GM21737 (cell line): ENCODE data around the gene LRRC8A.
"Not testable (repeated sequence)": the region's sequence is repeated elsewhere in the genome, so short reads cannot be mapped to it uniquely, and the experiment has no call there.

Experiments used
- ATAC-seq: cut with Tn5 transposase; IDR thresholded peaks from one replicate; pipeline ENCODE4 v1.9.1; 2021; ENCODE audit warnings: mild to moderate bottlenecking, moderate library complexity; ENCODE audit not compliant: unreplicated experiment

The LRRC8A gene

DNA sequence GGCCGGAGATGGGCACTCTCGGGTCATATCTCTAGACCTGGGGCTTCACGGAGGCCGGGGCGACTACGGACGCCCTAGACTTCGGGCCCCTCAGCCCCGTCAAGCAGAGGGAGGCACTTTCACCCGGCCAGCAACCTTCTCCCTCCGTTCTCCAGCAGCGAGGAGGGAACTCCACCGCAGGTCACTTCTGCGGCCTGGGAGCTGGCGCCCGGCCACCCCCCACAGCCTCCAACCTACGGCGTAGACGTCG, 65.3 kb downstream of the LRRC8A start:
- no peak for ATAC-seq

DNA sequence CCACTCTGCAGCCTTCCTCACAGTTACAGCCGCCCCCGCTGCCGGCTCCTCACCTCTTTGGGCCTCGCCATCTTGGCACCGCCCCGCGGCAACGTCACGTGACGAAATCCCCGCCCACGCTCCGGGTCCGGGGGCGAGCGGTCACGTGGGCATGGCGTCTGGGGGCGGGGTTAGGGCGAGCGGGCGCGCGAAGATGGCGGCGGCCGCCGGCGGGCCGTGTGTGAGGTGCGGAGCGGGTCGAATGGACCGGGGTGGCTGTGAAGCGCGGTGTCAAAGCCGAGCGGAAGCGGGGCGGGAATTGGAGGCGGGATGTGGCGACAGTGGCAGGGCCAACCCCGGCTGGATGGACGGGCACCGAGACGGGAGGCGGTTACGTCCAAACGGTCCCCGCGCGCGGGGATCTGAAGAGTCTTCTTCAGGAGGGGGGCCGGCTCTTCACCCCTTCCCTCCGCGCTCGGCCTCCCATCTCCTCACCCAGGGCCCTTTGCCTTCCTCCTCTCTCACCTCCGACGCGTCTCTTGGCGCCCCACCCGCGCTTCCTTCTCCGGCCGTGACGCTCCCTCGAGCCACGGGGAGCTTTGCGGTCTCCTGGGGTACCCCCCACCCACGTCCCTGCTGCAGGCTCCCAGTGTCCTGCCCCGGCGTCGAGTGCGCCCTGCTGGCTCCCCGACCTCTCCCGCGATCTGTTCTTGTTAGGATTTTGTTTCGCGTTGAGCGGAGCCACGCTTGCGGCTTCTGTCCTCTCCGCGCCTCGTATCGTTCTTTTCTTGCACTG, 65.8 kb downstream of the LRRC8A start, which contains the start of the genes DOLK and NUP188:
Gene DOLK, minus strand, starts transcription at position 77 of the 775 bp plus-strand sequence. CDS start 300 bp downstream, outside the sequence.
Gene NUP188, plus strand, starts transcription at position 173 of the 775 bp plus-strand sequence. Its CDS starts 21 bp downstream, at position 194.
- peak; percentile 72 for ATAC-seq

DNA sequence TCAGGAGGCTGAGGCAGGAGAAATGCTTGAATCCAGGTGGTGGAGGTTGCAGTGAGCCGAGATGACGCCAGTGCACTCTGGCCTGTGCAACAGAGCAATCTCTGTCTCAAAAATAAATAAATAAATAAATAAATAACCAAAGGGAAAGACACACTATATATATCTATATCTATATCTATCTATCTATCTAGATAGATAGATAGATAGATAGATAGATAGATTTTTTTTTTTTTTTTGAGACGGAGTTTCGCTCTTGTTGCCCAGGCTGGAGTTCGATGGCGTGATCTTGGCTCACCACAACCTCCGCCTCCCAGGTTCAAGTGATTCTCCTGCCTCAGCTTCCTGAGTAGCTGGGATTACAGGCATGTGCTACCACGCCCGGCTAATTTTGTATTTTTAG, 79.5 kb downstream of the LRRC8A start:
- not testable (repeated sequence) for ATAC-seq
